ENCODE results near the gene NDUFS8. TPM values are rescaled to one million over a fixed set of nuclear protein-coding genes. Genes with fewer than 3 reads are reported as not detected.

Gene NDUFS8
- total RNA-seq, 1 donor: 85.9 TPM

- H3K4me3 ChIP-seq (ENCODE audit: low read depth, low read length): no peak overlapping the region
- peak; percentile 26 for TF ChIP-seq CTCF (IDR thresholded peaks at IDR 0.05; ENCODE audit: insufficient read depth, low read depth, low read length)
- no peak for DNase-seq (ENCODE audit: low read depth)
These were observed 9.2 kb upstream of the NDUFS8 start for GRCh38 chr11:68021167-68021787.

GRCh38 chr11:68022531-68022930, 8.0 kb upstream of the NDUFS8 start:
- no peak for DNase-seq (ENCODE audit: low read depth)
- no peak overlapping the region for H3K4me3 ChIP-seq (ENCODE audit: low read depth, low read length)
- no peak for TF ChIP-seq CTCF (IDR thresholded peaks at IDR 0.05; ENCODE audit: insufficient read depth, low read depth, low read length)

GRCh38 chr11:68024508-68024907, 6.0 kb upstream of the NDUFS8 start:
- no peak for TF ChIP-seq CTCF (IDR thresholded peaks at IDR 0.05; ENCODE audit: insufficient read depth, low read depth, low read length)
- no peak for DNase-seq (ENCODE audit: low read depth)
- H3K4me3 ChIP-seq (ENCODE audit: low read depth, low read length): no peak overlapping the region

- no peak overlapping the region for H3K4me3 ChIP-seq (ENCODE audit: low read depth, low read length)
- no peak for DNase-seq (ENCODE audit: low read depth)
- TF ChIP-seq CTCF (IDR thresholded peaks at IDR 0.05; ENCODE audit: insufficient read depth, low read depth, low read length): no peak
These were observed 5.4 kb upstream of the NDUFS8 start for GRCh38 chr11:68025047-68025446.

- DNase-seq (ENCODE audit: low read depth): no peak
- no peak for TF ChIP-seq CTCF (IDR thresholded peaks at IDR 0.05; ENCODE audit: insufficient read depth, low read depth, low read length)
These were observed 3.9 kb upstream of the NDUFS8 start for GRCh38 chr11:68026391-68027105.

GRCh38 chr11:68027667-68028066, 2.8 kb upstream of the NDUFS8 start:
- no peak for DNase-seq (ENCODE audit: low read depth)
- H3K4me3 ChIP-seq (ENCODE audit: low read depth, low read length): no peak overlapping the region
- TF ChIP-seq CTCF (IDR thresholded peaks at IDR 0.05; ENCODE audit: insufficient read depth, low read depth, low read length): no peak

More at GRCh38 chr11:68026391-68027105, 3.9 kb upstream of the NDUFS8 start:
- no peak overlapping the region for H3K4me3 ChIP-seq (ENCODE audit: low read depth, low read length)
